Brain microvascular endothelial cell (primary cell): ENCODE data around the gene MYCN.

Experiments used
- DNase-seq: peaks from one replicate; pipeline ENCODE4 v3.0.0-alpha.2; 2020
- H3K27ac ChIP-seq: fragments of 250-450 bp; sonication (Bioruptor Pico); 2 replicates; pipeline ENCODE4 v1.5.1; 2020; ENCODE audit warnings: mild to moderate bottlenecking, moderate library complexity
- H3K27me3 ChIP-seq: fragments of 250-450 bp; sonication (Bioruptor Pico); replicated peaks from 2 replicates; pipeline ENCODE4 v1.5.1; 2020; ENCODE audit warnings: mild to moderate bottlenecking
- H3K36me3 ChIP-seq: fragments of 250-450 bp; sonication (Bioruptor Pico); replicated peaks from 2 replicates; pipeline ENCODE4 v1.5.1; 2020; ENCODE audit warnings: mild to moderate bottlenecking
- H3K4me3 ChIP-seq: 2 replicates; pipeline ENCODE4 v1.5.1; 2011; ENCODE audit warnings: low read depth, mild to moderate bottlenecking, control low read depth, low read length, moderate library complexity
- CTCF ChIP-seq: IDR thresholded peaks from 2 replicates; pipeline ENCODE4 v1.5.1; 2011; ENCODE audit warnings: low read depth, mild to moderate bottlenecking, moderate library complexity, low read length, control low read depth, inconsistent platforms; ENCODE audit errors: missing control alignments
- in situ Hi-C: cut with HindIII; loops from 2 replicates; pipeline ENCODE4 v1.10.0; 2017; ENCODE audit warnings: low sequenced_read_pairs, low pct_ligation_motif_present

Gene MYCN

GRCh38 chr2:15918761-15919356 is 21.5 kb upstream of the MYCN start:
- in situ Hi-C loops = no loop called here
- H3K4me3 ChIP-seq = no peak overlapping the region
- H3K36me3 ChIP-seq = no peaks in the 10 kb centered on the region
- DNase-seq = no peak
- no peaks in the 10 kb centered on the region for H3K27me3 ChIP-seq
- TF ChIP-seq CTCF = no peak
- no peak overlapping the region for H3K27ac ChIP-seq

DNA sequence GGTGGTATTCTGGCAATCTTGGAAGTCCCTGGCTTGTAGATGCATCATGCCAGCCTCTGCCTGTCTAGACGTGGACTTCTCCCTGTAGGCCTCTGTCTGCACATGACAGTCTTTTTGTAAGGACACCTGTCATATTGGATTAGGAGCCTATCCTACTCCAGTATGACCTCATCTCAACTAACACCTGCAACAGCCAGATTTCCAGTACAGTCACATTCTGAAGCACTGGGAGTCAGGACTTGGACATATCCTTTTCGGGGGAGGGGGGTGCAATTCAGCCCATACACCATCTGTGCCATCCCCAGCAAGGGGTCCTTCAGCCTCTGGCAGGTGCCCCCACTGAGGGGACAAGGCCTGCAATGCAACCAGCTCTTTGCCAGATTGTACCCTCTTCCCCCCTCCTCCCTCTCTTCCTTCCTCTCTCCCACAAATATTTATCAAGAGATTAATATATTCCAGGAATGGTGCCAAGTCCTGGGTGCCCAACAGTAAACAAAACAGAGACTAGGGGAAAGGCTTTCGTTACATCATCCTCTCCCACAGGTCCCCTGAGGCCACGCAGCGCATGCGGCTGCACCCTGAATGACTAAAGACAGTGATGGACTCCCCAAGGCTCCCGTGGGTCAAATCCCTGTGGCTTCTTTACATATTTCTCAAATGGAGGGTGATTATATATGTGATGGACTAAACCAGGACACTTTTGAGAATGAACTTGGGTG is 20.5 kb upstream of the MYCN start:
- H3K27ac ChIP-seq = no peak overlapping the region
- H3K4me3 ChIP-seq = no peak overlapping the region
- no peaks in the 10 kb centered on the region for H3K27me3 ChIP-seq
- no peak for DNase-seq
- TF ChIP-seq CTCF = no peak
- in situ Hi-C loops = no loop called here
- H3K36me3 ChIP-seq = no peaks in the 10 kb centered on the region

GRCh38 chr2:15920696-15921095 is 19.7 kb upstream of the MYCN start:
- Histone ChIP-seq H3K36me3 (no peaks in the 10 kb centered on the region), H3K27ac (no peak overlapping the region), H3K27me3 (no peaks in the 10 kb centered on the region), H3K4me3 (no peak overlapping the region)
- in situ Hi-C loops = no loop called here
- TF ChIP-seq CTCF = no peak
- DNase-seq = no peak

- no peaks in the 10 kb centered on the region for H3K36me3 ChIP-seq
- no peak for TF ChIP-seq CTCF
- H3K27ac ChIP-seq = no peak overlapping the region
- in situ Hi-C loops = no loop called here
- no peak overlapping the region for H3K4me3 ChIP-seq
- no peaks in the 10 kb centered on the region for H3K27me3 ChIP-seq
- no peak for DNase-seq
Observed at GRCh38 chr2:15923597-15923996, 16.8 kb upstream of the MYCN start.

GRCh38 chr2:15925819-15926218 is 14.5 kb upstream of the MYCN start:
- no peak for TF ChIP-seq CTCF
- in situ Hi-C loops = no loop called here
- no peaks in the 10 kb centered on the region for H3K36me3 ChIP-seq
- no peaks in the 10 kb centered on the region for H3K27me3 ChIP-seq
- DNase-seq = no peak
- H3K4me3 ChIP-seq = no peak overlapping the region
- no peak overlapping the region for H3K27ac ChIP-seq

DNA sequence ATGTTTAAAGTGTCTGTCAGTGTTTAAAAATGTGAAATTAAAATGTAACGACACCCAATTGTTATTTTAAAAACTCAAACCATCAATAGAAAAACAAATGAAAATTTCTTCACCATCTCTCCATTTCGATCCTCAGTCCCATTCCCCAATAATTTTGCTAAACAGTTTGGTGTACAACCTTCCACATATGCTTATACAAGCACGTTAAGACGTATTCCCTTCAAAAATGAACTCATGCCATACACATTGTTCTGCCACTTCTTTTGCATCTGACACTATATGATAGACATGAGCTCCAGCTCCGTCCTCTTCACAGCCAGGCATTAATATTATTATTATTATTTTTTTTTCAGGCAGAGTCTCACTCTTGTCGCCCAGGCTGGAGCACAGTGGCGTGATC is 14.1 kb upstream of the MYCN start:
- H3K27me3 ChIP-seq = no peaks in the 10 kb centered on the region
- H3K27ac ChIP-seq = no peak overlapping the region
- in situ Hi-C loops = no loop called here
- TF ChIP-seq CTCF = no peak
- H3K4me3 ChIP-seq = no peak overlapping the region
- H3K36me3 ChIP-seq = no peaks in the 10 kb centered on the region
- DNase-seq = no peak
